ENCODE measurements around the gene GRIA1.
"Not testable (repeated sequence)": the region's sequence is repeated elsewhere in the genome, so short reads cannot be mapped to it uniquely, and the experiment has no call there.

The GRIA1 gene

GRCh38 chr5:153829510-153830065 lies 339.1 kb downstream of the GRIA1 start:
- H3K4me1 ChIP-seq (ENCODE audit: low read length), result no peaks in the 10 kb centered on the region
- no peak overlapping the region for H3K4me2 ChIP-seq (ENCODE audit: low read length)
- no peak overlapping the region for H3K27ac ChIP-seq (ENCODE audit: low read length)
- H3K27me3 ChIP-seq (ENCODE audit: low read depth, low read length), result no peaks in the 10 kb centered on the region
- H3K9ac ChIP-seq (ENCODE audit: low read length), result no peak overlapping the region
- H4K20me1 ChIP-seq (ENCODE audit: insufficient read depth, low read length), result no peaks in the 10 kb centered on the region
- no peaks in the 10 kb centered on the region for H3K9me3 ChIP-seq (ENCODE audit: insufficient read depth, low read length)
- H2AFZ ChIP-seq (ENCODE audit: low read depth, low read length), result no peak overlapping the region
- H3K36me3 ChIP-seq (replicated peaks; ENCODE audit: low read depth, low read length), result no peaks in the 10 kb centered on the region
- no peaks in the 10 kb centered on the region for H3K79me2 ChIP-seq (ENCODE audit: low read length)
- no peak for TF ChIP-seq EZH2phosphoT487 (IDR thresholded peaks at IDR 0.05; ENCODE audit: low read depth)
- TF ChIP-seq, protein P1, sequence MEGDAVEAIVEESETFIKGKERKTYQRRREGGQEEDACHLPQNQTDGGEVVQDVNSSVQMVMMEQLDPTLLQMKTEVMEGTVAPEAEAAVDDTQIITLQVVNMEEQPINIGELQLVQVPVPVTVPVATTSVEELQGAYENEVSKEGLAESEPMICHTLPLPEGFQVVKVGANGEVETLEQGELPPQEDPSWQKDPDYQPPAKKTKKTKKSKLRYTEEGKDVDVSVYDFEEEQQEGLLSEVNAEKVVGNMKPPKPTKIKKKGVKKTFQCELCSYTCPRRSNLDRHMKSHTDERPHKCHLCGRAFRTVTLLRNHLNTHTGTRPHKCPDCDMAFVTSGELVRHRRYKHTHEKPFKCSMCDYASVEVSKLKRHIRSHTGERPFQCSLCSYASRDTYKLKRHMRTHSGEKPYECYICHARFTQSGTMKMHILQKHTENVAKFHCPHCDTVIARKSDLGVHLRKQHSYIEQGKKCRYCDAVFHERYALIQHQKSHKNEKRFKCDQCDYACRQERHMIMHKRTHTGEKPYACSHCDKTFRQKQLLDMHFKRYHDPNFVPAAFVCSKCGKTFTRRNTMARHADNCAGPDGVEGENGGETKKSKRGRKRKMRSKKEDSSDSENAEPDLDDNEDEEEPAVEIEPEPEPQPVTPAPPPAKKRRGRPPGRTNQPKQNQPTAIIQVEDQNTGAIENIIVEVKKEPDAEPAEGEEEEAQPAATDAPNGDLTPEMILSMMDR (IDR thresholded peaks at IDR 0.05; ENCODE audit: low read depth, low read length), result no peak
- H3K4me3 ChIP-seq (ENCODE audit: low read length), result no peak overlapping the region

DNA sequence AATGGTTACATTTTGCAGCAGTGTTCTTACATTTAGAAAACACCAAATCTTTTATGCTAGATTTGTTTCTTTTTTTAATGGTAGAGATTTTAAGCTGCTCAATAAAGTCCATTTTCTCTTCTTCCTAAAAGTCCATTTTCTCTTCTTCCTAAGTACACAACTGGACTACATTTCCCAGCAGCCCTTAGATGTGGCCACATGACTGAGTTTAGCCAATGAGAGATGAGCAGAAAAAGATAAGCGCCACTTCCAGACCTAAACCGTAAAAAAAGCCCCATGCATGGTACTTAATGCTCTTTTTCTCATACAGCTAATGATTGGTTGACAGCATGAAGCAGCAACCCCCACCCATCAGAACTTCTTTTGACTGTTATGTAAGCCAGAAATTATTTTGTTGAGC lies 341.5 kb downstream of the GRIA1 start:
- H3K4me3 ChIP-seq (ENCODE audit: low read length), result no peak overlapping the region
- peak overlapping the region; percentile 9 for H3K4me2 ChIP-seq (ENCODE audit: low read length)
- no peaks in the 10 kb centered on the region for H4K20me1 ChIP-seq (ENCODE audit: insufficient read depth, low read length)
- H3K27ac ChIP-seq (ENCODE audit: low read length), result no peak overlapping the region
- H3K36me3 ChIP-seq (replicated peaks; ENCODE audit: low read depth, low read length), result no peaks in the 10 kb centered on the region
- no peaks in the 10 kb centered on the region for H3K4me1 ChIP-seq (ENCODE audit: low read length)
- H3K27me3 ChIP-seq (ENCODE audit: low read depth, low read length), result no peaks in the 10 kb centered on the region
- no peaks in the 10 kb centered on the region for H3K9me3 ChIP-seq (ENCODE audit: insufficient read depth, low read length)
- no peak overlapping the region for H2AFZ ChIP-seq (ENCODE audit: low read depth, low read length)
- no peaks in the 10 kb centered on the region for H3K79me2 ChIP-seq (ENCODE audit: low read length)
- H3K9ac ChIP-seq (ENCODE audit: low read length), result no peak overlapping the region
- TF ChIP-seq, protein P1 (IDR thresholded peaks at IDR 0.05; ENCODE audit: low read depth, low read length), result no peak
- TF ChIP-seq EZH2phosphoT487 (IDR thresholded peaks at IDR 0.05; ENCODE audit: low read depth), result no peak

DNA sequence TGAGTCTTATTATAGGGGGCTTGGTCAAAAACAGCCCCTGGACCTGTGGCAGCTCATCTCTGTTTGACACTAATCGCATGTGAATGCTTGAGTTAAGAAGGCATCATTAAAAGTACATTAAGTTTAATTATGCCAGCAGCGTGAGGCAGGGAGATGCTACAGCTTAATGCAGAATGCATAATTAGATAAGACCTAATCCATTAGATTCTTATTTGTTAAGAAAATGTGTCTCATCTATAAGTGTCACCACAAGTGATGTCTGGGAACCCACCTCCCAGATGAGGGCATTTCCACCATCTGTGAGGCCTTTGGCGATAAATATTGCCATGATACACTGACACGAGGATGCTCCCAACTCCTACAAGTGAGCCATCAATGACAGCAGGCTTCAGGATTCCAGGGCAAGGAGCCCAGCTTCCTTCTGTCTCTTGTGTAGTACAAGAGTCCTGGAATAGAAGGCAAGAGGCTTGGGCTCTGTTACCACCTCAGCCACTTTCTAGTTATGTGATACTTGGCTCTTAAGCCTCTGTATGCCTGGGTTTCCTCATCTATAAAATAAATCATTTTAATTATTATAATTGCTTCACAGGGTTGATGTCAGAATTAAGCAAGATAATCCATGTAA lies 345.5 kb downstream of the GRIA1 start:
- H3K4me3 ChIP-seq (ENCODE audit: low read length), result no peak overlapping the region
- H2AFZ ChIP-seq (ENCODE audit: low read depth, low read length), result no peak overlapping the region
- H3K27me3 ChIP-seq (ENCODE audit: low read depth, low read length), result no peaks in the 10 kb centered on the region
- H3K4me1 ChIP-seq (ENCODE audit: low read length), result no peaks in the 10 kb centered on the region
- no peak overlapping the region for H3K27ac ChIP-seq (ENCODE audit: low read length)
- no peak for TF ChIP-seq EZH2phosphoT487 (IDR thresholded peaks at IDR 0.05; ENCODE audit: low read depth)
- TF ChIP-seq, protein P1 (IDR thresholded peaks at IDR 0.05; ENCODE audit: low read depth, low read length), result no peak
- H3K79me2 ChIP-seq (ENCODE audit: low read length), result no peaks in the 10 kb centered on the region
- no peak overlapping the region for H3K9ac ChIP-seq (ENCODE audit: low read length)
- H3K36me3 ChIP-seq (replicated peaks; ENCODE audit: low read depth, low read length), result no peaks in the 10 kb centered on the region
- no peaks in the 10 kb centered on the region for H4K20me1 ChIP-seq (ENCODE audit: insufficient read depth, low read length)
- H3K9me3 ChIP-seq (ENCODE audit: insufficient read depth, low read length), result no peaks in the 10 kb centered on the region
- no peak overlapping the region for H3K4me2 ChIP-seq (ENCODE audit: low read length)

GRCh38 chr5:153849303-153850113 lies 359.0 kb downstream of the GRIA1 start:
- not testable (repeated sequence) for H3K4me1 ChIP-seq (ENCODE audit: low read length); H3K36me3 ChIP-seq (replicated peaks; ENCODE audit: low read depth, low read length); H3K27me3 ChIP-seq (ENCODE audit: low read depth, low read length); H3K9ac ChIP-seq (ENCODE audit: low read length); H3K79me2 ChIP-seq (ENCODE audit: low read length); H3K4me3 ChIP-seq (ENCODE audit: low read length); H3K27ac ChIP-seq (ENCODE audit: low read length); H2AFZ ChIP-seq (ENCODE audit: low read depth, low read length); H3K4me2 ChIP-seq (ENCODE audit: low read length); H3K9me3 ChIP-seq (ENCODE audit: insufficient read depth, low read length); H4K20me1 ChIP-seq (ENCODE audit: insufficient read depth, low read length)
